Non-pigmented ciliary epithelial cell (primary cell): ENCODE measurements around the gene DNM3.

Experiments
- DNase-seq: peaks from one replicate; pipeline ENCODE4 v3.0.0-alpha.2; 2010; ENCODE audit warnings: low read depth

DNM3 gene

GRCh38 chr1:171869097-171869496, 27.8 kb downstream of the DNM3 start:
- no peak for DNase-seq

GRCh38 chr1:171871848-171872247, 30.6 kb downstream of the DNM3 start:
- DNase-seq = no peak

DNA sequence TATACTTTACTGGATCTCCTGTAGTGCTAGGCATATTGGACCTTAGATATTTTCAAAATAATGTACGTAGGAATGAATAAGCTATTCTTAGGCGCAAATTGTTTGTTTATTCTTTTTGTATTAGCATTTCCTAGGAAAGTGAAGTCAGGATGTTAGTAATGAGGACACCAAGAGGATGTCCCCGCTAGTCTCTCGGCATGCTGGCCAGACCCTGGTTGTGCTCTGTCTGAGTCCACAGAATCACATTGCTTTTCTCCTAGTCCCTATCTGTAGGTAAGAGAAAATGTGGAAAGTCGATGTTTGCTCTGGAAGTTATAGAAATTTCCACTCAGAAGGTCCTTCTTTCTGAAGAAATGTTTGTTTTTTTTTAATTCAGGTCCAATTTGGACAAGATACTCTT, 31.1 kb downstream of the DNM3 start:
- no peak for DNase-seq

GRCh38 chr1:171873664-171874063, 32.4 kb downstream of the DNM3 start:
- DNase-seq = no peak

DNA sequence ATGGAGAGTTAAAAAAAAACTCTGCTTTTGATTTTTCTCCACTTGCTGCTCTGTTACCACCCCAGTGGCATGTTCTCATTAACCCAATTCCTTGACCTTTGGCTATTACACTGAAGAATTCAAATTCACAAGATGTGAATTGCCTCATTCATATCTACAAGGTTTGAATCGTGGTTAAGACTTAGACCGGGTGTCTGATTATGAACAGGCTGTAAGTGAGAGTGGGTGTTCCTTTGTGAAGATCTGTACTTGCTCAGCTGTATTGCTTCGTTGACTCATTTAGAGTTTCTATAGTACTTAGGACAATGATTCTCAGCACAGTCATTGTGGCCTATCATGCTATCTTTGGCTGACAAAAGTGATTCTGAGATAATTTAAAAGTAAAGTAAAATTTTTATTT, 36.4 kb downstream of the DNM3 start:
- DNase-seq = no peak

GRCh38 chr1:171879556-171879955, 38.3 kb downstream of the DNM3 start:
- DNase-seq = no peak

GRCh38 chr1:171881442-171881841, 40.1 kb downstream of the DNM3 start:
- no peak for DNase-seq

DNA sequence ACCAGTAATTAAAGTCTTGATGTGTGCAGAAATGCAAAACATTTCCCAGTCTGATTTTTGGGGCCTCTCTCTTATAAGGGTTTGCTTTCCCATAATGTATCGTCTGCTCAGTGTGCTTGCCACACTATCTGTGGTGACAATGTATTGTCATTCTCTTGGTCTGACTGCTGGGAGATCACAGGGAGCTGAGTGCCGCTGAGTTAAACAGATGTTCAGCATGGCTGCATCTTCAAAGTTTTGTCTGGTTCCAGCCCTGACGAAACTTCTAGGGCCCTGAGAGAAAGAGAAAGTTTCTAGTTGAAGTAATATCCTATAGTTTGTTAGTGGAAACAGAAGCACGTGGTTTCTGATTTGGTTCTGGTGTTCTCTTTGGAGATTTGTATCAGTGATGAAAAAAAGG, 42.6 kb downstream of the DNM3 start:
- no peak for DNase-seq

DNA sequence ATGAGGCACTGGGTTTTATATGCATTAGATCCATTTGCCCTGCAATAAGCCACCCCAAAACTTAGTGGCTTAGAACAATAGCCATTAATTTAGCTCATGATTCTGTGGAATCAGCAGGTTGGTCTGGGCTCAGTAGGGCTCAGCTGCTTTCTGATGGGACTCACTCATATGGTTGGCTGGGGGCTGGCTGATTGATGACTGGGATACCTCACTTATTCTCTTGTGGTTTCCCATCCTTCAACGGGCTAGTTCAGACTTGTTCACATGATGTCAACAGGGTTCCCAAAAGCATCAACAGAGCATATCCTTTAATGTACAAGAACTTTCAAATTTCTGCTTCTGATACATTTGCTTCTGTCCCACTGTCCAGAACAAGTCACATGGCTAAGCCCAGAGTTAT, 43.2 kb downstream of the DNM3 start:
- no peak for DNase-seq

- no peak for DNase-seq
These were observed 48.8 kb downstream of the DNM3 start for GRCh38 chr1:171890131-171890530.

DNA sequence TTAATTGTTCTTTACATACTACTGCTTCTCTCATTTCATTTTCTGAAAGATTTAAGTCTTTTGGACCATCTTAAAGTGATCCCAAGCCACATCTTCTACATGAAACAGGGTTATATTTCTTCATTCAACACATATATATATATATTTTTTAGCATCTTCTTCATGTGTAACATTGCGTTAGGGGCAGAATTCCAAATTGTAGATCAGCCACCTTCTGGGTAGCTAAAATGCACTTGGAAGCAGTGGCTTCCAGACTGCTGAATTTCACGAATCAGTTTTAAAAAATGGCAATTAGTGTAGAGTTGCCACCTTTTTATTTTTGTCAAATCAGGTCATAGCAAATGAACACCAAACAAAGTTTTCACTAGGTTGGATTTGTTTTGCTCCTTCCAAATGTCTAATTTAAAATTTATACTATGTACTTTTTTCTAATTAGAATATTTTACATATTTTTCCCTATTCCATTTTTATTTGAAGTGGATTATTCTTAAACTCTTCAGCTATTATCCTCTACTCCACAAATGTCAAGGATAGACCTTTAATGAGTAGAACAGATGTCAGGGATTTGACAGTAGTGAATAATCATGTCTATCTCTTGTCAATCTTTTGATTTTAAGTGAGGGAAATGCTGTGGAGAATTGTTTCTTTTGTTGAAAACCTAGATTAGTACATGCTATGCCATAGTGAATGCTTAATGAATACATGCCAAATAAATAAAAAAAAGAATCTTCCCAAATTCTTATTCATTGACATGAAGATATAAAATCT, 55.8 kb downstream of the DNM3 start:
- DNase-seq = no peak

DNA sequence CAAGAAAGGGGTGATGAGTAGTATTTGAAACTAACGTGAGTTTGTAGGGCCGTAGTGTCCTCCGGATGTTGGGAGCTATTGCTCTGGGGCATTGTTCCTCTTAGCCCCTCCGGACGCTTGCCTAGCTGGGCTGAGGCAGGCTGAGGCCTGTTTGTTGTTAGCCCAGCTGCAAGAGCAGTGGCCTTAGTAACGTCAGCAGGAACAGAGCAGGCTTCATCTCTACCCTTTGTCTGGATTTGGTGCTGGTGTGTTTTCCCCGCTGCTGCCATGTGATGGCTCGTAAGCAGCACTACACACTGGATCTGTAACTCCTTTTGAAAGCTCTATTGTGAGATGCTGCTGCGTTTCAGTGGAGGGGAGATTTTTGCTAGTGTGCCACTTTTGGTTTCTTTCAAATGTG, 57.6 kb downstream of the DNM3 start:
- no peak for DNase-seq

GRCh38 chr1:171899838-171900237, 58.5 kb downstream of the DNM3 start:
- no peak for DNase-seq

GRCh38 chr1:171901245-171901644, 59.9 kb downstream of the DNM3 start:
- DNase-seq = no peak

- no peak for DNase-seq
These were observed 61.2 kb downstream of the DNM3 start for GRCh38 chr1:171902527-171902926.

- DNase-seq = no peak
These were observed 63.6 kb downstream of the DNM3 start for GRCh38 chr1:171904778-171905450.

- DNase-seq = no peak
These were observed 68.4 kb downstream of the DNM3 start for GRCh38 chr1:171909711-171910110.

DNA sequence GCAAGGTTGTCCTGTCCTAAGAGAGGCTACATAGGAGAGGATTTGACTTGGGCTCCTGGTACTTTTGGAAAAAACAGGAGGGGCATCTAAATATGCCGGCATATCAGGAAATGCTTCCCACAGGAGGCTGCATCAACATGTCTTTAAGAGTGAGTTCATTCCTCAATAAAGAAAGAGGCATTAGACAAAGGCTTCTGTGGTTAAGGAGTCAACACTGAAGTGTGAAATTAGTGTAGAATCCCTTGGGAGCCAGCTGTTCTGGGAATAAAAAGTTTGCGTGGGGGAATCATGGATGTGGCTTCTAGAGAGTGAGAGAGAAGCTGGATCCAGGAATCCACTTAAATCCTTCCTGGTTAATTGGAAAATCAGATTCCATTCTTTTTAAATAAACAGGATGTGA, 69.5 kb downstream of the DNM3 start:
- no peak for DNase-seq

- no peak for DNase-seq
These were observed 70.2 kb downstream of the DNM3 start for GRCh38 chr1:171911506-171911905.

GRCh38 chr1:171912509-171913175, 71.3 kb downstream of the DNM3 start:
- no peak for DNase-seq

DNA sequence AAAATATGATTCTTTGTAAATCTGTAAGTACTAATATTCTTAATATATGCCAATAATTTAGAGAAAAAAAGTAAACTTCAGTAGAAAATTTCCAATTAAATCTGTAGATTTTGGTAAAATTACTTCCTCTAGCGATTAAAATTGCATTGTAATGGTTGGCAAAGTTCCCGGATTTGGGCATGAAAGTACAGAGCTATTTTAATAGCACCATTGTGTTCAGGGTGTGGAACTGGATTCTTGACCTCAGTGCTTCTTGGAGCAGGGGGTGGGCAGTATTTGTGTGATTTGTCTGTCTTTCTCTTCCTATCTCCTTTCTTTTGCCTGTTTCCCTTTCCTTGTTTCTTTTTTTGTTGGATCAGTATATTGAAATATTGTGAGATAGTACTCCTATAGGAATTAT, 72.1 kb downstream of the DNM3 start:
- DNase-seq = no peak

- no peak for DNase-seq
These were observed 75.0 kb downstream of the DNM3 start for GRCh38 chr1:171916315-171916771.

- no peak for DNase-seq
These were observed 76.0 kb downstream of the DNM3 start for GRCh38 chr1:171917331-171917730.
